ENCODE data around the gene COG8. TPM values are rescaled to one million over a fixed set of nuclear protein-coding genes. Genes with fewer than 3 reads are reported as not detected.

Gene COG8
- total RNA-seq, 1 donor from 2014 or later, result 32.3 TPM

DNA sequence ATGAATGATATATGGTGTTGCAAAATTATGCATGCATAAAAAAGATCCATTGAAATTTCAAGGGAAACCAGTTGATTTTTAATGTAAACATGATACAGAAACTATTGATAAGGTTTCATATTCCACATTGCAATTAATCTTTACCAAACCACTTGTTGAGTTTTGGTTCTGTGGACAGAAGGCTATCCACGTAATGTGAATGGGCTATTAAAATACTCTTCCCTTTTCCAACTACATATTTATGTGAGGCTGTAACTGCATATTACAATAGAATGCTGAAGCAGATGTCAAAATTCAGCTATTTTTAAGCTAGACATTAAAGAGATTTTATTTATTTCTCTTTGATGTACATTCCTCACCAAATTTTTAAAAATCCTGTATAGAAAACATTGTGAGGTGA is 62.0 kb downstream of the COG8 start:
- DNase-seq (no peak), ATAC-seq (no peak)
- Histone ChIP-seq H3K27ac (no peak overlapping the region), H3K27me3 (no peaks in the 10 kb centered on the region), H3K36me3 (peaks cover 4% of the 10 kb centered on the region), H3K9me3 (no peaks in the 10 kb centered on the region), H3K4me1 (peaks cover 12% of the 10 kb centered on the region), H3K4me3 (no peak overlapping the region)
- no peak for TF ChIP-seq CTCF (IDR thresholded peaks at IDR 0.05)
- intact Hi-C loops (cut with DNase I), result no loop called here

Other genes with a start within 250 kb of the COG8 start
- gene HAS3, start 233.9 kb downstream of the COG8 start, total RNA-seq, result 8.2 TPM
- 97.3 TPM for gene CHTF8, start 207.0 kb downstream of the COG8 start, total RNA-seq
- 36.5 TPM for gene UTP4, start 206.9 kb downstream of the COG8 start, total RNA-seq
- gene SNTB2, start 152.4 kb downstream of the COG8 start, total RNA-seq, result 44.6 TPM
- 28.9 TPM for gene VPS4A, start 28.2 kb downstream of the COG8 start, total RNA-seq
- 8.8 TPM for gene PDF, start 9.0 kb downstream of the COG8 start, total RNA-seq
- 20.8 TPM for gene NIP7, start 208 bp upstream of the COG8 start, total RNA-seq
- gene TMED6, start 12.2 kb upstream of the COG8 start, total RNA-seq, result 0.69 TPM
- gene TERF2, start 46.4 kb upstream of the COG8 start, total RNA-seq, result 33.0 TPM
- 88.4 TPM for gene CYB5B, start 85.1 kb upstream of the COG8 start, total RNA-seq
- gene NFAT5, start 226.4 kb upstream of the COG8 start, total RNA-seq, result 62.3 TPM